ENCODE measurements around the gene ASB6.
A peak's percentile ranks its signal among the peaks of the same experiment; 100 is the strongest.

The ASB6 gene

DNA sequence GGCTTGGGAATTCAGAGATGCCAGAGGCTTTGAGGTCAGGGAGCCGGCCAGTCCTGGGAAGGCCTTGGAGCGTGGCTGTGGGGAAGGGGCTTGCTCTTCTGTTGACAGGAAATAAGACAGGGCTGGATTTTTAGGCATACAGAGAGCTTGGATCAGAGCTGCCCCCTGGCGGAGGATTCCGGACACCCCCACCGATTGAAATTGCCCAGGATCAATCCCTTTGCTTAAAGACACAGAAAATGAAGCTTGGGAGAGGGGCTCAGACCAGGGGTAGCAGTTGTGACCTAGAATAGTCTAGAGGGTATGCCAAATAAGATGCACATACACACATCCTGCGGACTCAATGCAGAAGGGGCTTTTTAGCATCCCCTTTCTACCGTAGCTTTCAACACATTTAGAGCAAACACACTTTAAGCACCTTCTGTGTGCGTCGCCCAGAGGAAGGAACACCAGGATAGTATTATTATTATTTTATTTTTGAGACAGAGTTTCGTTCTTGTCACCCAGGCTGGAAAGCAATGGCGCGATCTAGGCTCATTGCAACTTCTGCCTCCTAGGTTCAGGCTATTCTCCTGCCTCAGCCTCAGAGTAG is 17.7 kb downstream of the ASB6 start:
- no peak for DNase-seq (ENCODE audit: low read depth)
- TF ChIP-seq, protein P1, sequence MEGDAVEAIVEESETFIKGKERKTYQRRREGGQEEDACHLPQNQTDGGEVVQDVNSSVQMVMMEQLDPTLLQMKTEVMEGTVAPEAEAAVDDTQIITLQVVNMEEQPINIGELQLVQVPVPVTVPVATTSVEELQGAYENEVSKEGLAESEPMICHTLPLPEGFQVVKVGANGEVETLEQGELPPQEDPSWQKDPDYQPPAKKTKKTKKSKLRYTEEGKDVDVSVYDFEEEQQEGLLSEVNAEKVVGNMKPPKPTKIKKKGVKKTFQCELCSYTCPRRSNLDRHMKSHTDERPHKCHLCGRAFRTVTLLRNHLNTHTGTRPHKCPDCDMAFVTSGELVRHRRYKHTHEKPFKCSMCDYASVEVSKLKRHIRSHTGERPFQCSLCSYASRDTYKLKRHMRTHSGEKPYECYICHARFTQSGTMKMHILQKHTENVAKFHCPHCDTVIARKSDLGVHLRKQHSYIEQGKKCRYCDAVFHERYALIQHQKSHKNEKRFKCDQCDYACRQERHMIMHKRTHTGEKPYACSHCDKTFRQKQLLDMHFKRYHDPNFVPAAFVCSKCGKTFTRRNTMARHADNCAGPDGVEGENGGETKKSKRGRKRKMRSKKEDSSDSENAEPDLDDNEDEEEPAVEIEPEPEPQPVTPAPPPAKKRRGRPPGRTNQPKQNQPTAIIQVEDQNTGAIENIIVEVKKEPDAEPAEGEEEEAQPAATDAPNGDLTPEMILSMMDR (IDR thresholded peaks at IDR 0.05; ENCODE audit: control insufficient read depth, extremely low read depth, insufficient read depth): peak; percentile 70
- no peak overlapping the region for H3K4me3 ChIP-seq (ENCODE audit: low read depth, low read length)

DNA sequence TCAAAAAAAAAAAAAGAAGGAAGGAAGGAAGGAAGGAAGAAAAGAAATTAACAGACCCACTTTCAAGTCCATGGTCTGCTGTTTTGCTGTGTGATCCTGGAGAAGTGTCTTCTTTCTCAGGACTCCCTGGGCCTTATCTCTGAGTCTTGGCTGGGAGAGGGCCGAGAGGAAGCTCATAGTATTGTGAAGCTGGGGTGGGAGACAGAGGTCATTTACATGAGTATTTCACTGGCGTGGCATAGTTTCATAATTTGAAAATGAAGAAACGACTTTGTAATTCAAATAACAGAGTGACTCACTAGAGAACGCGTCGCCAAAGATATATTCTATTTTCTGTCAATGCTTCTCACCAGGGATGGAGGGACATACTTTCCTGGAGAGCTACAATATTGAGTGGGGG is 18.6 kb downstream of the ASB6 start:
- no peak for DNase-seq (ENCODE audit: low read depth)
- no peak overlapping the region for H3K4me3 ChIP-seq (ENCODE audit: low read depth, low read length)
- TF ChIP-seq, protein P1 (IDR thresholded peaks at IDR 0.05; ENCODE audit: control insufficient read depth, extremely low read depth, insufficient read depth): no peak

DNA sequence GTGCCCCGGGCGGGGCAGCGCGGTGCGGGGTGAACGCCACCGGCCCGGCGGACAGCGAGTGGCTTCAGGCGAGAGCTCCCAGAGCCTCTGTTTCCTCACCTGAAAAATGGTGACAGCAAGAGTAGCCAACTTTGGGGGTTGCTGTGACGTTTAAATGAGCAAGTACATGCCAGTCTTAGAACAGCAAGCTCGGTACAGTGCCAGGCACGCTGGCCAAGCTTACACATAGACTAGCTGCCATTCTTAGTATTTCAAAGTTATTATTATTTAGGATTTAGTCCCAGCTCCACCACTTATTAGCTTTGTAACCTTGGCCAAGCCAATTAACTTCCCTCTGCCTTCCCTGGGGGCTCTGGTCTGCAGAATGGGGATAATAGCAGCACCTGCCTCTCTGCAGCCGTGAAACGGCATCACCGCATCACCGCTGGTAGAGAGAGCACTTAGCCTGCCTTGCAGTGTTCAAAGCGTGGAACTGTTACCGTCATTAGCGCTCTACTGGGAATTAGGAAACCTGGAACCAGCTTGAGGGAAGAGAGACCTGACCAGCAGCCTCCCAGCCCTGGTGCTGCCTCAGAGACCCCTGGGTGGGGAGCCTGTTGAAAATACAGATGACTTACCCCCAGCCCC is 21.2 kb downstream of the ASB6 start, which contains the start of gene C9orf50:
C9orf50 (minus strand) TSS at position 433 of the 627 bp plus-strand sequence. CDS start 527 bp downstream, outside the sequence.
- H3K4me3 ChIP-seq (ENCODE audit: low read depth, low read length): no peak within 1 kb of the TSS
- TF ChIP-seq, protein P1 (IDR thresholded peaks at IDR 0.05; ENCODE audit: control insufficient read depth, extremely low read depth, insufficient read depth): no peak
- no peak for DNase-seq (ENCODE audit: low read depth)

DNA sequence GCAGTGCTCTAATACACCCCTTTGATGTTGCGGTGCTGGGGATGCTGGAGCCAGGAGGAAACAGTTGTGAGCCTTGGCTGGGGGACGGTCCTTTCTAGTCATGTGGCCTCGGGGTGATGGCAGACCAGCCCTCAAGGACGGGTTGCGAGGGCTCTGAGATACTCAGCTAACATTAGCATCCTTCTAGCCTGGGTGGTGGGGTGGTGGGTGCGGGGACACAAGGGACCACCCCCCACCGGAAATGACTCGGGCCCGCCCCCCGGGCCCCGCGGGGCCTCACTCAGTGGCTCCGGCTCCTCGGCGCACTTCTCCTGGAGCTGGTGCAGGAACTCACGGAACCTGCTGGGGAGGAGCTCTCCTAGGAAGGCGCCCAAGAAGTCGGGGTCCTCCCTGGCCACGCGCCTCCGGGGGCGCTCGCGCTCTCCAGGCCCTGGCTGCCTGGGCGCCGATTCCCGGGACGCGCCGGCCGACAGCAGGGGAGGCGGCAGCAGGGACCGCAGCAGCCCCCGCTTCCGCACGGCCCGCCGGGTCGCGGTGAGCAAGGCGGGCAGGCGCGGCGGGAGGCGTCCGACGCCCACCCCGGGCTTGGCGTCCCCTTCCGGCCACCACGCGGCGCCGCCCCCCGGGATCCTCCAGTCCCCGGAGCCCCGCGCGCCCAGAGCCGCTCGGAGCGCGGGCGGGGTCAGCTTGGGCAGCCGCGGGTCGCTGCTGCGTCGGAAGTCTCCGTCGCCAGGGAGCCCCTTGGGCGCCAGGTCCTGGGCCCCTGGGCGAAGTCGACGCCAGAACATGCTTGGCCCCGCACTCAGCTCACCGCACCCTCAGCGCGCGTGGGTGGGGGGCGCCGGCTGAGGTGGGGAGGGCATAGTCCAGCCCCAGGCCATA is 21.9 kb downstream of the ASB6 start:
- no peak for DNase-seq (ENCODE audit: low read depth)
- TF ChIP-seq, protein P1 (IDR thresholded peaks at IDR 0.05; ENCODE audit: control insufficient read depth, extremely low read depth, insufficient read depth): no peak; the same call in 1 of the 2 replicates
- H3K4me3 ChIP-seq (ENCODE audit: low read depth, low read length): no peak overlapping the region

DNA sequence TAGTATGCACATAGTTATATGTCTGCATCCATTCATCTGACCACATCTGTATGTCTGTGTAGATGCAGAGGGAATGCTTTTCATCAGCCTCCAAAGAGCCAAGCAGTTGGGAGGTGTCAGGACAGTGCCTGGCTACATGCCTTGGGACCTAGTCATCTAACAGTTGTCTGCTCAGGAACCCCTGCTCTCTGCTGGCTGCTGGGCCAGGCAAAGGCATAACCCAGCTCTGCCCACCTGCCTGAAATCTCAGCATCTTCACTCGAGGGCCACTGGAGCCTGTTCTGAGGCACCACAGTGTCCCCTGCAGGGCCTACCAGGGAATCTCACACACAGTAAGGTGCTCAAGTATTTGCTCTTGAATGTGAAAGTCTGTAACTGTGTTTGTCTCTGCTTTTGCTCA is 24.8 kb downstream of the ASB6 start:
- H3K4me3 ChIP-seq (ENCODE audit: low read depth, low read length): no peak overlapping the region
- TF ChIP-seq, protein P1 (IDR thresholded peaks at IDR 0.05; ENCODE audit: control insufficient read depth, extremely low read depth, insufficient read depth): peak; percentile 26; the same call in 1 of the 2 replicates
- no peak for DNase-seq (ENCODE audit: low read depth)

DNA sequence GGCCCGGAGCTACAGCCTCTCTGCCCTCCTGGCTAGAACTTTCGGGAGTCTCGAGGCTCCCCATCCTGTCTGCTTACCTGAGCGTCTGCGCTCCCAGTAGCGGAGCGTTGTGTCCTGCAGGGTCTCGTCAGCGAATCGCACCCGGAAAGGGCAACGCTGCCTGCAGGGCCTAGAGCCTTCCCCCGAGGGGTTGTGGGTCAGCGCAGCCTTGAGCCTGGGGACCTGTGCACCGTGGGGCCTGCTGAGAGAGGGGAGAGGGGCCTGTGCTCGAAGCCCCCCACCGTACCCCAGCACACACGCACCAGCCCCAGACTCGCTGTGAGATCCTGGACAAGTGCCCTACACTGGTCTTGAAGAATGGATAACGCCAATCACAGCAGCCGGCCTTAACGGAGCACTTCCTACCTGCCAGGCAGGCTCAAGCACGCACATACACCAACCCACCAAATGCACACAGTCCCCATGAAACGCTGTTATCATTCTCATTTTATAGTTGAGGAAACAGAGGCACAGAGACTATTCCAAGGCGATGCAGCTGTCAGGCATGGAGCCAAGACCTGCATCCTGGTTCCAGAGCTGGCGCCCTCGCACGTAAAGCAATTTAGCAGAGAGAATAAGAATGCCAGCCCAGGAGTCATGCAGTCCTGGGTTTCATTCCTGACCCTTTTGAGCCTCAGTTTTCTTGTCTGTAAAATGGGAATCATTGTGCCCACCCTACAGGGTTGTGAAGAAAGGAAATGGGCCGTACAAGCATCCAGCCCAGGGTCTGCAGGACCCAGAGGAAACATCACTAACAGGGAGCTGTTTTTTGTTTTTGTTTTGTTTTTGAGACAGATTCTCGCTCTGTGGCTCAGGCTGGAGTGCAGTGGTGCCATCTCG is 26.3 kb downstream of the ASB6 start:
- TF ChIP-seq, protein P1 (IDR thresholded peaks at IDR 0.05; ENCODE audit: control insufficient read depth, extremely low read depth, insufficient read depth): no peak
- no peak overlapping the region for H3K4me3 ChIP-seq (ENCODE audit: low read depth, low read length)

More for the DNA sequence above, 26.3 kb downstream of the ASB6 start:
- DNase-seq (ENCODE audit: low read depth): no peak

Data from LNCaP clone FGC (cell line).